ENCODE results near the gene KCTD11. TPM values are rescaled to one million over a fixed set of nuclear protein-coding genes. Genes with fewer than 3 reads are reported as not detected.

Gene KCTD11
- total and polyA plus RNA-seq, 2 of the 13 experiments (the other 11 are each of a cell fraction or from before 2014, with no cell fraction given): 1.6 to 2.6 TPM

DNA sequence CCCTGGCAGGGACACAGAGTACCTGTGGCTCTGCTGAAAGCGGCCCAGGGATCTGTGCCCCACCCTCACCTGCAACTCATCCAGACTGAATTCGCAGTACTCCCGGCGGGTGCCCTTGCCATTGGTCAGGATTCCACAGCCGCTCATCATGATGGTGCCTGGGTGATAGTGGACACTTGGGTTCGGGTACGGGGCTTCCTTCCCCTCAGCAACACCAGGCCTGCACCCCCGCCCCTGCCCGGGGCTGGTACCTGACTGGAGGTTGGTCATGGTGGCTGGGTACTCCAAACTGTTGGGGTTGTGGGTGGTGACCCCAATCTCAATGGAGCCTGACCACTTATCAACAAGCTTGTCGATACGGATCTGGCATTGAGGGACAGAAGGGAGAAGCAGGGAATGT is 25.8 kb upstream of the KCTD11 start (continued):
- TF ChIP-seq, protein P1, sequence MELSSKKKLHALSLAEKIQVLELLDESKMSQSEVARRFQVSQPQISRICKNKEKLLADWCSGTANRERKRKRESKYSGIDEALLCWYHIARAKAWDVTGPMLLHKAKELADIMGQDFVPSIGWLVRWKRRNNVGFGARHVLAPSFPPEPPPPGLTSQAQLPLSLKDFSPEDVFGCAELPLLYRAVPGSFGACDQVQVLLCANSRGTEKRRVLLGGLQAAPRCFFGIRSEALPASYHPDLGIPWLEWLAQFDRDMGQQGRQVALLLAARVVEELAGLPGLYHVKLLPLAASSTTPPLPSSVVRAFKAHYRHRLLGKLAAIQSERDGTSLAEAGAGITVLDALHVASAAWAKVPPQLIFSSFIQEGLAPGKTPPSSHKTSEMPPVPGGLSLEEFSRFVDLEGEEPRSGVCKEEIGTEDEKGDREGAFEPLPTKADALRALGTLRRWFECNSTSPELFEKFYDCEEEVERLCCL (CRISPR knock-in tag; IDR thresholded peaks at IDR 0.05; ENCODE audit: borderline replicate concordance): no peak

DNA sequence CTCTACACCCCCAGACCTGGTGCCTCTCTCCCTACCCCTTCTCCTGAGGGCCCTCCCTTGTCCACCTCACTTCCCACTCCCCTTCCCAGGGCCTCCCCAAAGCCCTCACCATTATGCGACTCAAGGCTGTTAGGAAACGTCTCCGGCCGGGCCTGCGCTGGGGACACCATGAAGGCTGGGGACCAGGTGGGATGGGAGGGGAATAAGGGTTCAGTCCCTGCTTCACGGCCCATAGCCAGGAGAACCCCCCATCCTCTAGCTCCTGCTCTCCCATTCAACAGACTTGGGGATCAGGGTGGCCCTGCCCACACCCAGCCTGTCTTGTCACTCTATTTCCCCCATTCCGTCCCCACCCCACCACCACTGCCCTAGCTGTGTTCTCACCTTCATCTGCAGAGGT is 24.9 kb upstream of the KCTD11 start:
- Histone ChIP-seq H3K36me3 (replicated peaks in 1 of 2; ENCODE audit: control insufficient read depth in 1 of 2, insufficient read depth in 2 of 2, low read length in 2 of 2) (peaks cover 15 to 39% of the 10 kb centered on the region in 2 experiments), H3K9me3 (ENCODE audit: low read length) (no peaks in the 10 kb centered on the region), H3K4me1 (ENCODE audit: insufficient read depth, low read length) (peaks cover 24% of the 10 kb centered on the region), H3K9ac (ENCODE audit: insufficient read depth, low read depth, low read length) (no peak overlapping the region), H2AFZ (ENCODE audit: low read length) (no peak overlapping the region), H3K27ac (ENCODE audit: extremely low read length, insufficient read depth, low read length) (no peak overlapping the region), H3K4me3 (replicated peaks in 1 of 3; ENCODE audit: insufficient read depth in 1 of 3, low read depth in 2 of 3, low read length in 3 of 3) (no peak overlapping the region), H4K20me1 (ENCODE audit: insufficient read depth, low read length) (no peaks in the 10 kb centered on the region), H3K79me2 (ENCODE audit: insufficient read depth, low read length) (peaks cover 12% of the 10 kb centered on the region), H3K27me3 (ENCODE audit: control insufficient read depth in 1 of 2, insufficient read depth in 2 of 2, low read length in 2 of 2) (peaks cover 0 to 2% of the 10 kb centered on the region in 2 experiments; a peak in 1 of 5 replicates), H3K4me2 (ENCODE audit: low read depth, low read length) (no peak overlapping the region)
- intact Hi-C loops (cut with micrococcal nuclease; ENCODE audit: unreplicated experiment): no loop called here
- CTCF ChIA-PET (ENCODE audit: low intra/inter-chr PET ratio, low total read pairs): no interaction called here
- DNase-seq (ENCODE audit: low spot score) (no peak), FAIRE-seq (no peak), ATAC-seq (no peak)
- BruUV-seq (replicated peaks): no TSS peak
- POLR2A ChIA-PET: no interaction called here
- in situ Hi-C loops (cut with HindIII; ENCODE audit: extremely low pct_ligation_motif_present, low pct_unique_long_range_greater_than_20kb): no loop called here
- WGBS (ENCODE audit: low lambda C conversion rate): 98% methylated on average over 7 of the region's 7 CpGs
- TF ChIP-seq PAF1 (CRISPR knock-in tag; IDR thresholded peaks at IDR 0.05) (no peak), ZNF891 (CRISPR knock-in tag; IDR thresholded peaks at IDR 0.05) (no peak), ZNF207 (IDR thresholded peaks at IDR 0.05; ENCODE audit: borderline replicate concordance) (no peak), ZNF225 (CRISPR knock-in tag; IDR thresholded peaks at IDR 0.05) (no peak), HDAC2 (CRISPR knock-in tag; IDR thresholded peaks at IDR 0.05) (no peak), RXRA (CRISPR knock-in tag; IDR thresholded peaks at IDR 0.05) (no peak), RFXAP (CRISPR knock-in tag; IDR thresholded peaks at IDR 0.05; ENCODE audit: borderline replicate concordance) (no peak), ZNF337 (CRISPR knock-in tag; IDR thresholded peaks at IDR 0.05; ENCODE audit: borderline replicate concordance, low read depth) (no peak), ZNF83 (CRISPR knock-in tag; IDR thresholded peaks at IDR 0.05; ENCODE audit: borderline replicate concordance) (no peak), ZNF468 (CRISPR knock-in tag; IDR thresholded peaks at IDR 0.05) (no peak), ZNF552 (CRISPR knock-in tag; IDR thresholded peaks at IDR 0.05; ENCODE audit: borderline replicate concordance) (no peak)
- TF ChIP-seq, protein P2, sequence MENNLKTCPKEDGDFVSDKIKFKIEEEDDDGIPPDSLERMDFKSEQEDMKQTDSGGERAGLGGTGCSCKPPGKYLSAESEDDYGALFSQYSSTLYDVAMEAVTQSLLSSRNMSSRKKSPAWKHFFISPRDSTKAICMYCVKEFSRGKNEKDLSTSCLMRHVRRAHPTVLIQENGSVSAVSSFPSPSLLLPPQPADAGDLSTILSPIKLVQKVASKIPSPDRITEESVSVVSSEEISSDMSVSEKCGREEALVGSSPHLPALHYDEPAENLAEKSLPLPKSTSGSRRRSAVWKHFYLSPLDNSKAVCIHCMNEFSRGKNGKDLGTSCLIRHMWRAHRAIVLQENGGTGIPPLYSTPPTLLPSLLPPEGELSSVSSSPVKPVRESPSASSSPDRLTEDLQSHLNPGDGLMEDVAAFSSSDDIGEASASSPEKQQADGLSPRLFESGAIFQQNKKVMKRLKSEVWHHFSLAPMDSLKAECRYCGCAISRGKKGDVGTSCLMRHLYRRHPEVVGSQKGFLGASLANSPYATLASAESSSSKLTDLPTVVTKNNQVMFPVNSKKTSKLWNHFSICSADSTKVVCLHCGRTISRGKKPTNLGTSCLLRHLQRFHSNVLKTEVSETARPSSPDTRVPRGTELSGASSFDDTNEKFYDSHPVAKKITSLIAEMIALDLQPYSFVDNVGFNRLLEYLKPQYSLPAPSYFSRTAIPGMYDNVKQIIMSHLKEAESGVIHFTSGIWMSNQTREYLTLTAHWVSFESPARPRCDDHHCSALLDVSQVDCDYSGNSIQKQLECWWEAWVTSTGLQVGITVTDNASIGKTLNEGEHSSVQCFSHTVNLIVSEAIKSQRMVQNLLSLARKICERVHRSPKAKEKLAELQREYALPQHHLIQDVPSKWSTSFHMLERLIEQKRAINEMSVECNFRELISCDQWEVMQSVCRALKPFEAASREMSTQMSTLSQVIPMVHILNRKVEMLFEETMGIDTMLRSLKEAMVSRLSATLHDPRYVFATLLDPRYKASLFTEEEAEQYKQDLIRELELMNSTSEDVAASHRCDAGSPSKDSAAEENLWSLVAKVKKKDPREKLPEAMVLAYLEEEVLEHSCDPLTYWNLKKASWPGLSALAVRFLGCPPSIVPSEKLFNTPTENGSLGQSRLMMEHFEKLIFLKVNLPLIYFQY (CRISPR knock-in tag; IDR thresholded peaks at IDR 0.05; ENCODE audit: borderline replicate concordance): no peak
- TF ChIP-seq, protein P3, sequence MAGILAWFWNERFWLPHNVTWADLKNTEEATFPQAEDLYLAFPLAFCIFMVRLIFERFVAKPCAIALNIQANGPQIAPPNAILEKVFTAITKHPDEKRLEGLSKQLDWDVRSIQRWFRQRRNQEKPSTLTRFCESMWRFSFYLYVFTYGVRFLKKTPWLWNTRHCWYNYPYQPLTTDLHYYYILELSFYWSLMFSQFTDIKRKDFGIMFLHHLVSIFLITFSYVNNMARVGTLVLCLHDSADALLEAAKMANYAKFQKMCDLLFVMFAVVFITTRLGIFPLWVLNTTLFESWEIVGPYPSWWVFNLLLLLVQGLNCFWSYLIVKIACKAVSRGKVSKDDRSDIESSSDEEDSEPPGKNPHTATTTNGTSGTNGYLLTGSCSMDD (CRISPR knock-in tag; IDR thresholded peaks at IDR 0.05): no peak
